Subcutaneous abdominal adipose tissue (tissue), 5 donors: ENCODE data around the gene DDR2.

ENCODE experiments used
- H3K27ac ChIP-seq: one replicate; pipeline ENCODE4 v1.7.0; 2013; ENCODE audit warnings: low read depth, mild to moderate bottlenecking, inconsistent platforms, low read length, moderate library complexity
- H3K27me3 ChIP-seq, 5 donors: one replicate each; pipeline ENCODE4 v1.7.0; 2013; ENCODE audit warnings: low read length in 5 of 5, inconsistent platforms in 1 of 5; ENCODE audit not compliant: control insufficient read depth in 5 of 5, insufficient read depth in 4 of 5
- H3K36me3 ChIP-seq, 5 donors: one replicate each; pipeline ENCODE4 v1.7.0; 2013; ENCODE audit warnings: low read length in 5 of 5; ENCODE audit not compliant: control insufficient read depth in 5 of 5, insufficient read depth in 5 of 5
- H3K4me1 ChIP-seq, 5 donors: one replicate each; pipeline ENCODE4 v1.7.0; 2013; ENCODE audit warnings: low read length in 5 of 5, mild to moderate bottlenecking in 3 of 5, moderate library complexity in 1 of 5; ENCODE audit not compliant: control insufficient read depth in 5 of 5, insufficient read depth in 5 of 5
- H3K4me3 ChIP-seq, 5 donors: one replicate each; pipeline ENCODE4 v1.7.0; 2013; ENCODE audit warnings: low read length in 5 of 5, low read depth in 1 of 5
- H3K9ac ChIP-seq, 5 donors: one replicate each; pipeline ENCODE4 v1.7.0; 2013; ENCODE audit warnings: low read length in 5 of 5, mild to moderate bottlenecking in 4 of 5, moderate library complexity in 3 of 5
- H3K9me3 ChIP-seq, 5 donors: one replicate each; pipeline ENCODE4 v1.7.0; 2013; ENCODE audit warnings: low read length in 5 of 5; ENCODE audit not compliant: control insufficient read depth in 5 of 5
- donor health status: healthy.
- donor health status: healthy.
- donor health status: healthy.
- donor health status: healthy.
- donor health status: healthy.

Gene DDR2

DNA sequence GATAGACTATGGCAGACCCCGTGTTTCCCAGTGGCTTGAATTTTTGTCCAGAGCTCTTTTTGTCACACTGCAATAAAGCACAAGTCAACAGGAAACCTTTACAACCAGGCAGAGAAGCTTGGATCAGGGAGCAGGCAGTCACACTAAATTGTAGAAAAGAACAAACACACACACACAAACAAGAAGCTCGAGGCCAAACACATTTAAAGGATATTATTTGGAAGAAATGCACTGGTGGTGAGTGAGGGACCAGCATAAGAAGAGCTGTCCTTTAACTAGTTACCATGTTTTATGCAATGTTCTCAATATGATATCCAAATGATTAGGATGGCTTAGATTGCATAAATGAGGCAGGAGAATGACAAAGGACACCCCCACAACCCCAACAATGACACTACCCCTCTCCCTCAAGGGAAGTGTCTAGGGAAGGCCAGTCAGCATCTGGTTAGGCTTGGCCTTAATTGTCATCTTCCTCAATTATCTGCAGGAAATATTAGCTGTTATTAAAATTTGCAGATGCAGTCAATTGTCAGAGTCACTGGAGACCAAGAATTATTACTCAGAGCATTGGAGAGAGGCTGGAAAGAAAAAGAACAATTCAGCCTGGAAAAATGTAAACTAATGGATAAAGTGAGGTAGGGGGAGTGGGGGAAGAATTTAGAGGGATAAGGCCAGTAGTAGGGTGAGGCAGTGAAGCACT lies 35.3 kb downstream of the DDR2 start:
- H3K27me3 ChIP-seq, result no peaks in the 10 kb centered on the region
- peak overlapping the region; percentile 55 for H3K27ac ChIP-seq
- H3K36me3 ChIP-seq, result no peaks in the 10 kb centered on the region
- H3K9ac ChIP-seq, result no peak overlapping the region
- no peaks in the 10 kb centered on the region for H3K9me3 ChIP-seq
- H3K4me1 ChIP-seq, result peaks cover 2 to 38% (median 21%) of the 10 kb centered on the region in 5 donors
- no peak overlapping the region for H3K4me3 ChIP-seq

DNA sequence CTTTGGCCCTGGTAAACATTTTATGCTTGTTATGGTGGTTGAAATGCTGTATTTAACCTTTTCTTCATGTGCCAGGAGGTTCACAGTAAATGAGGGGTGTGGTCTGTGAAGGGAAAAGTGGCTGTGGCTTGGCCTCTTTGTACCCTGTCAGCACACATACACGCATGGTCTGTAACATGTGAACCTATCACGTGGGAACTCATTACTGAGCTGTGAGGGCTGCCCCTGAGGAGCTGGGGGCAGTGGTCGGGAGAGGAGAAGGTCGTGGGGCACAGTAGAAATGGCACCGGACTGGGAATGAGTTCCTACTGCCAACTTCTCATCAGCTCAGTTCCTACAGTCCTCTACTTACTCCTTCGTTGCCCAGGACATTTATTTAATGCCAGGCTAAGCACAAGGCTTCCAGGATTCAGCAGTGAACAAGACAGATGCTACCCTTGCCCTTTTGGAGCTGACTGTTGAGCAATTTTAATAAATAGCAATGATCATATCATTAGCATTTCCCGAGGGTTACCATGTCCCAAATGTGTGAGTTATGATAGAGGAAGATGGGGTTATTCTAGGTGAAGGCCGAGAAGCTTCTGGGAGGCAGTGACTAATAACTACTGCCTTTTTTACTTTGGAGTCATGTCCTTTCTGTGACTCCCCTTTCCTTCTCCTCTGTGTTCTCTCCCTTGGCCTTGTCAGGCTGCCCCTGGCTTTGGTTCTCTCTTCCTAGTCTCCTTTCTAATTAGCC lies 38.8 kb downstream of the DDR2 start:
- no peaks in the 10 kb centered on the region for H3K27me3 ChIP-seq
- peaks cover 2 to 46% (median 30%) of the 10 kb centered on the region in 5 donors for H3K4me1 ChIP-seq
- H3K36me3 ChIP-seq, result no peaks in the 10 kb centered on the region
- H3K27ac ChIP-seq, result peak overlapping the region; percentile 98
- no peaks in the 10 kb centered on the region for H3K9me3 ChIP-seq
- peak overlapping the region in 1 of 5 donors; percentile 16 for H3K4me3 ChIP-seq
- peak overlapping the region in 3 of 5 donors; percentile 42 to 75 (median 49) for H3K9ac ChIP-seq

DNA sequence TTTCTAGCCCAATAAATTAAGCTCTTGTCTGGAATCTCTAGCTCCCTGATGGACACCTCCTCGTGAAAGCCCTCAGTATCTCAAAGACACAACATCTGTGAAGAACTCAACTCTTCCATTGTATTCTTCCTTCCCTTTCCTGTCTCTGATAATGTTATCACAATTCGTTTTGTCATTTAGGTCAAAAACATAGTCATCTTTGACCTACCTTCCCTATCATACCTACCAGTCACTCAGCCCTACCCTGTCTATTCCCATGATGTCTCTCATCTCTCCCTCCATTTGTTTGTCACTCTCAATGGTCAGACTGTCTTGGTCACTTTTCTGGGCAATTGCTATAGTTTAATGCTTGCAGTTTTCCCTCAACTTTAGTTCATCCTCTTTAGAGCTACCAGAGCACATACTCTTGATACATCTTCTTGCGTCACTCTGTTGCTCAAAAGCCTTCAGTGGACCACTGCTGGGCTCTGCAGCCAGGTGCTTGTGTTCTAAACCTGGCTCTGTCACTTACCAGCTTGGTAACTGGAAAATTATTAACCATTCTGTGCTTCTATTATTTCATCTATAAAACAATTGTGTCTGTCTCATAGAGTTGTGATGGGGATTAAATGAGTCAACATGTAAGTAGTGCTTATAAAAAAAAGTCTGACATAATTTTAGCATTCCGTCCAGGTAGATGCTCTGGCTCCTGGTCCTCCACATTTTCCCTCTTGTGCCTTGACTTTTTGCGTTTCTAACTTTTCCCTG lies 39.6 kb downstream of the DDR2 start:
- H3K9ac ChIP-seq, result peak overlapping the region in 3 of 5 donors; percentile 7 to 75 (median 42)
- H3K36me3 ChIP-seq, result no peaks in the 10 kb centered on the region
- H3K9me3 ChIP-seq, result no peaks in the 10 kb centered on the region
- peak overlapping the region; percentile 98 for H3K27ac ChIP-seq
- peaks cover 0 to 51% (median 38%) of the 10 kb centered on the region in 5 donors for H3K4me1 ChIP-seq
- no peaks in the 10 kb centered on the region for H3K27me3 ChIP-seq
- no peak overlapping the region for H3K4me3 ChIP-seq

DNA sequence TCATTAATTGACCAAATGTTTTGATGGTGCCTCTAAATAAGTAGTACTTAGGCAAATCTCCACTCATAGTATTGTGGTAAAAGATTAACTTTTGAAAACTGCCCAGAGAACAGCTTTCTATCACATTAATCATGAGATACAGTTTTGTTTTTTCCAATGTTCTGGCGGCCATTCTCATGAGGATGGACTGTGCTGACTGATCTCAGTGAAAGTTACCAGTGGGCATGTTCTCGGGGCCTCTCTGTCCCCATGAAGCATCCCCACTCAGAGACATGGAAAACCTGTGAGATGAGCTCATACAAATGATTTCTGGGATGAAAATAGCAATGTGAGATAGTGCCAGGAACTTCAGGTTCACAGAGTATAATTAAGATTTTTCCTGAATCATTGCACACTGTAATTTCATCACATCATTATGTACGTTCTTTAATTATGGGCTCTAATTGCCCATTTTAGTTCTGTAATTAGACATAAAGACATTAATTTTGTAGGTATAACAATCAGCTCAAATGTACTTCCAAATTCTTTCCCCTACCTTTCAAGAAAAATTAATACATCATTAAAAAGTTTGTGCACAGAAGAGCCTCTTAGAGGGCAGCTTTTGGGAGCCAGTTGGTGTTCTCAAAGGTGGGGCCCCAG lies 40.5 kb downstream of the DDR2 start:
- Histone ChIP-seq H3K9ac (peak overlapping the region in 1 of 5 donors; percentile 75), H3K9me3 (no peaks in the 10 kb centered on the region), H3K4me3 (no peak overlapping the region), H3K27me3 (no peaks in the 10 kb centered on the region), H3K4me1 (peaks cover 0 to 53% (median 44%) of the 10 kb centered on the region in 5 donors), H3K27ac (peak overlapping the region; percentile 72), H3K36me3 (no peaks in the 10 kb centered on the region)

DNA sequence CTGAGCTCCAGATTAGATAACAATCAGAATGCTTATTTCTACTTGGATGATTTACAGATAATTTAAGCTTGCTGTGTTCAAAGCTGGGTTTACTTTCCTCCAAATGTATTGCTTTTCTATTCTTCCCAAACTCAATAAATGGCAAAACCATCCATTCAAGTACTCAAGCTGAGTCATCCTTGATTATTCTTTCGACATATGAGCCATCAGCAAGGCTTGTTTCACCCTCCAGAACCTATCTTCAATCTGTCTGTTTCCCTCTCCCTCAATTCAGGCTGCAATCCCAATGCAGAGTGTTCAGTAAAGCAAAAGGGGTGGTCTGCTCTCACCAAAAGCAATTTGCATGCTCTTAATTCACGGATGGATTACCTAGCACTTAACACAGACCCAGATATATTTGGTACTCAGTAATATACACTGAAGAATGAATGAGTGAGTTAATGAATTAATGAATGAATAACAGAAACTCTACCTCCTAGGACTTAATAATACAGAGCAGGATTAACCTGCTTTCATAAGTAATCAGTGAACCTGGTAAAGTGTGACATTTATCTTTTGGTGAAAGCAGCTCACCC lies 41.9 kb downstream of the DDR2 start:
- peak overlapping the region; percentile 72 for H3K27ac ChIP-seq

DNA sequence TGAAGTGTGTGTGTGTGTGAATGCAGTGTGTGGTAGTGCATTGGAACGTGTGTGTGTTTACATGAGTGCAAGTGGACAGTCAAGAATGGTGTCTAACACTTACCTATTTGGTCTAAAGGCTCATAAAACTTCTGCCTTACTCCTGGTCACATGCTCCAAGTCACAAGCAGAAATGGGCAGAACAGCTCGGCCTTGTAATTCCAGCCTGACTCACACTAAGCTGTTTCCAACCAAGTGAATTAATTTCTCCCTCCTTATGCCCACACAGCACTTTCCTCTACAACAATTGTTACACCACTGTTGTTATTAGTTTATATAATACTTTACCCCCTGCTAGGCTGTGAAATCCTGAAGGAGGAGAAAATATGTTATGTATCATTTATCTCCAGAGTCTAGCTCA lies 43.8 kb downstream of the DDR2 start:
- Histone ChIP-seq H3K9me3 (no peaks in the 10 kb centered on the region), H3K4me3 (no peak overlapping the region), H3K4me1 (peaks cover 2 to 68% (median 50%) of the 10 kb centered on the region in 5 donors), H3K9ac (no peak overlapping the region), H3K27me3 (no peaks in the 10 kb centered on the region), H3K27ac (peak overlapping the region; percentile 75), H3K36me3 (no peaks in the 10 kb centered on the region)

More for the DNA sequence above, 41.9 kb downstream of the DDR2 start:
- Histone ChIP-seq H3K4me1 (peaks cover 2 to 64% (median 53%) of the 10 kb centered on the region in 5 donors), H3K4me3 (no peak overlapping the region), H3K9me3 (no peaks in the 10 kb centered on the region), H3K36me3 (no peaks in the 10 kb centered on the region), H3K9ac (peak overlapping the region in 1 of 5 donors; percentile 75), H3K27me3 (no peaks in the 10 kb centered on the region)

DNA sequence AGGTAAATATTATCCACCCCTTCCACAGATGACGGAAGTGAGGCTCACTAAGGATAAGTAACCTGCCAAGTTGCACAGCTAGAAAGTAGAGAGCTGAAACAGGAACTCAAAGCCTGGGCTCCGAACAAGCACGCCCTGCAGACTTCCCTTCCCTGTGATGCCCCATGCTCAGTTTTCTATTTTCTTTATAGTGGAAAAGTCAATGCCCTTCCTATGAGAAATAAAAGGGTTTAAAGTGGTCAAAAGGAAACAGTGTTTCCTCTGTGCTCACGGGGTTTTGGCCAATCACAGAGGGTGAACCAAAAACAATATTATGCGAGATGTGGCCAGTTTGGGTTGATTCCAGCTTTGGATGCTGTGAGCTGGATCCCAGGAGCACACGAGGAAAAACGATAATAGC lies 44.5 kb downstream of the DDR2 start:
- no peaks in the 10 kb centered on the region for H3K36me3 ChIP-seq
- H3K27me3 ChIP-seq, result no peaks in the 10 kb centered on the region
- H3K4me3 ChIP-seq, result no peak overlapping the region
- no peak overlapping the region for H3K9ac ChIP-seq
- peak overlapping the region; percentile 75 for H3K27ac ChIP-seq
- H3K9me3 ChIP-seq, result no peaks in the 10 kb centered on the region
- peaks cover 2 to 69% (median 53%) of the 10 kb centered on the region in 5 donors for H3K4me1 ChIP-seq

DNA sequence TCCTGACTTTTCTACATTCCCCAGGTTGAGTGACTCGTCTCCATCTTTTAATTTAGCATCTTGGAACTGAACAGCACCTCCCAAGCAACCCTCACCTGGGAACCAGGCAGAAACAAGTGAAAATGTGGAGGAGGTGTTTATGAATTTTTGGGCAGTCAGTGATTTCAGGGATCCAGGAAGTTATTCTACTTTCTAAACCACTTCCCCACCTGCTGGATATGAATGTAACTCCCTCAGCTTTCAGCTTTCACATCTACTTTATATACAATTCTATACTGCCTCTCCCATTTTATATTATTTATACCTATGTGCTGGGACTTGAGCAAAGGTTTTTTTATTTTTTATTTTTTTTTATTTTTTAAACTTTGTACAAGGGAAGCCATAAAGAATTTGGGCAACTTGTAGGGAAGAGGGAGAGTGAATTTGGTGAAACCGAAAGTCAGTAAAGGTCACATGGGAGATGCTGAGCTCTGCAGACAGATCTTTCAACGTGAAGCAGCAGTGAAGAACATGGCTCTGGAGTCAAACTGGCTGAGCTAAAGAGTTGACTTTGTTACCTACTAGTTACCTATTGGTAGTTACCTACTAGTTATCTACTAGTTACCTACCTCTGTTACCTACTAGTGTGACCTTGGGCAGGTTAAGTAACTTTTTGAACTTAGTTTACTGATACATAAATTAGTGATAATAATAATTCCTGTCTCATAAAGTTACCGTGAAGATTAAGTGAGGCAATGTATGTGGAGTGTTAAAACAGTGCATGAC lies 45.5 kb downstream of the DDR2 start:
- Histone ChIP-seq H3K27me3 (no peaks in the 10 kb centered on the region), H3K9ac (peak overlapping the region in 1 of 5 donors; percentile 47), H3K27ac (peak overlapping the region; percentile 82), H3K36me3 (no peaks in the 10 kb centered on the region), H3K4me3 (no peak overlapping the region), H3K4me1 (peaks cover 2 to 71% (median 57%) of the 10 kb centered on the region in 5 donors), H3K9me3 (no peaks in the 10 kb centered on the region)

DNA sequence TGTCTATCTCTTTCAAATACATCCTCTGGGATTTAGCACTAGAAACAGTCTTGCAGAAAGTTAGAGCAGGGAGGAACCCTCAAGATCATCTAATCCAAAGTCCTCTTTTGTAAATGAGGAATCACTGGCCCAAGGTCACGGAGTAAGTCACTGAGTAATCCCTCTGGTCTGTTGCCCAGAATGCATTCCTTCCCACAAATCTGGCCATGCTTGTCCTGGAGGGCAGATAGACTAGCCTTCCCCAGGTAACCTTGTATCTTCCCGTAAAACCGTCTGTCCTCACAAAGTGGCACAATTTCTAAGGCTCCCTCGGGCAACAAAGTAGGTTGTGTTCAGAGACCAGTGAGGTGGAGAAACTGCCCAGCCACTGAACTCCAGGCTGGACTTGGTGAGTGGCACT lies 46.2 kb downstream of the DDR2 start:
- peak overlapping the region; percentile 82 for H3K27ac ChIP-seq
- no peaks in the 10 kb centered on the region for H3K9me3 ChIP-seq
- H3K36me3 ChIP-seq, result no peaks in the 10 kb centered on the region
- no peaks in the 10 kb centered on the region for H3K27me3 ChIP-seq
- H3K9ac ChIP-seq, result peak overlapping the region in 1 of 5 donors; percentile 72
- no peak overlapping the region for H3K4me3 ChIP-seq
- H3K4me1 ChIP-seq, result peaks cover 2 to 66% (median 56%) of the 10 kb centered on the region in 5 donors
